GM21737 (cell line): ENCODE results near the gene MRPL54.
"Not testable (repeated sequence)": the region's sequence is repeated elsewhere in the genome, so short reads cannot be mapped to it uniquely, and the experiment has no call there.

ENCODE experiments used
- ATAC-seq: cut with Tn5 transposase; IDR thresholded peaks from one replicate; pipeline ENCODE4 v1.9.1; 2021; ENCODE audit warnings: mild to moderate bottlenecking, moderate library complexity; ENCODE audit not compliant: unreplicated experiment

The MRPL54 gene

DNA sequence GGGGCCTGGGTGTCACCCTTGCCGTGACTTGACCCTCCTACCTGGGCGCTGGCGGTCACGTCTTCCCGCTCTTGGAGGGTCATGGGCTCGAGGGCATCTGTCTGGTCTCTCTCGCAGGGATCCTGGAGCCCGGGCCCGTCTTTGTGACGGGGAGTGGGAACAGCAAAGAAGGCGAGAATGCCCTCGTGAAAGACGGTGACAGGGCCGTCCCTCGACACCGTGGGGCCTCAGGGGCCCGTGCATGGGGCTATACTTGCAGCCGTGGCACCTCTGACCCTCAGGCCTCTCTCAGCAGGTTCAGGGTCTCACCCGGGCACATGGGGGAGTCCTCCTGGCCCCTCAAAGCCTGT lies 44.6 kb downstream of the MRPL54 start:
- no peak for ATAC-seq

DNA sequence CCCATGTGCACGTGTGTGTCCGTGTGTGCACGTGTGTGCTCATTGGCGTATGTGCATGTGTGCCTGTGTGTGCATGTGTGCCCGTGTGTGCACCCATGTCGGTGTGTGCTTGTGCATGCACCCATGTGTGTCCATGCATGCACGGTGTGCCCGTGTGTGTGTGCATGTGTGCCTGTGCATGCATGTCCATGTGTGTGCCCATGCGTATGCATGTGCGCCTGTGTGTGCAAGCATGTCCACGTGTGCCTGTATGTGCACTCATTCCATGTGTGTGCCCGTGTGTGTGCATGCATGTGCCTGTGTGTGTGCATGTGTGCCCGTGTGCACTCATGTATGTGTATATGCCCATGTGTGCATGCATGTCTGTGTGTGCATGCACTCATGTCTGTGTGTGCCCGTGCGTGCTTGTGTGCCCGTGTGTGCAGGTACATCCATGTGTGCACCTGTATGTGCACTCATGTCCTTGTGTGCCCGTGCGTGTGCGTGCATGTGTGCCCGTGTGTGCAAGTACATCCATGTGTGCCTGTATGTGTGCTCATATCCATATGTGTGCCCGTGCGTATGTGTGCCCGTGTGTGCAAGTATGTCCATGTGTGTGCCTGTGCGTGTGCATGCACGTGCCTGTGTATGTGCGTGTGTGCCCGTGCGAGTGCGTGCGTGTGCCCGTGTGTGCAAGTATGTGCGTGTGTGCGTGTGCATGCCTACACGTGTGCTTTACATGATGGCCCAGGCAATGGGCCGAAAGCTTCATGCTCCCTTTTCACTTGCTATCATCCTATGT lies 45.3 kb downstream of the MRPL54 start:
- ATAC-seq: no peak

DNA sequence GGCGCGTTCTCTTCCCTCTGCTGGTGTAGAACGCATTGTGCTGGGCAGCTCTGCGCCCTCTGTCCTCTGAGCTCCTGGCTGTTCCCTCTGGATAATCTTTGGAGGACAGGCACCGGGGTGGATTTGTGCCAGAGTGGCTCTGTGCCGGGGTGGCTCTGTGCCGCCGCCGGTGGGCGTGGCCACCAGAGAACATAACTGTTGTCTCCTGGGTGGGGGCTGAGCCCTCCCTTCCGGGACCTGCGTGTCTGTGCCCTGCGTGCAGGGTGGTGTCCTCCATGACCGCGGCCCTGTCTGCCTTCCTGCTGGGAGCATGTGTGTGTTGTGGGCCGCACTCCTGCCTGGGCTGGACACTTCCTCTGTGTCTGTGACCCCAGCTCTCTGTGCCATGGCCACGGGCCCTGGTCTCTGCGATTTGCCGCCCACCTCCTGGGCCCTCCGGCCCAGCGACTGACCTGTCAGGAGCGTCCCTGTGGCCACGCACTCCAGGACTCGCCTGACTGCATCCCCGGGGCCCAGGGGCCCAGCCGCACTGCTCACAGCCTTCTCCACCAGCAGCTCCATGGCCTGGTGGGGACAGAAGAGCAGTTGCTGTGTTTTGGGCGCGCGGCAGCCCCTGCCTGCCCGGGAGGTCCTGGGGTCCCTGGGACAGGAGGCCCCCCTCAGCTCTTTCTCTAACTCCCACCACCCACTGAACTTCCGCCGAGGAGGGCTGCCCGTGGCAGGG lies 46.1 kb downstream of the MRPL54 start:
- no peak for ATAC-seq

DNA sequence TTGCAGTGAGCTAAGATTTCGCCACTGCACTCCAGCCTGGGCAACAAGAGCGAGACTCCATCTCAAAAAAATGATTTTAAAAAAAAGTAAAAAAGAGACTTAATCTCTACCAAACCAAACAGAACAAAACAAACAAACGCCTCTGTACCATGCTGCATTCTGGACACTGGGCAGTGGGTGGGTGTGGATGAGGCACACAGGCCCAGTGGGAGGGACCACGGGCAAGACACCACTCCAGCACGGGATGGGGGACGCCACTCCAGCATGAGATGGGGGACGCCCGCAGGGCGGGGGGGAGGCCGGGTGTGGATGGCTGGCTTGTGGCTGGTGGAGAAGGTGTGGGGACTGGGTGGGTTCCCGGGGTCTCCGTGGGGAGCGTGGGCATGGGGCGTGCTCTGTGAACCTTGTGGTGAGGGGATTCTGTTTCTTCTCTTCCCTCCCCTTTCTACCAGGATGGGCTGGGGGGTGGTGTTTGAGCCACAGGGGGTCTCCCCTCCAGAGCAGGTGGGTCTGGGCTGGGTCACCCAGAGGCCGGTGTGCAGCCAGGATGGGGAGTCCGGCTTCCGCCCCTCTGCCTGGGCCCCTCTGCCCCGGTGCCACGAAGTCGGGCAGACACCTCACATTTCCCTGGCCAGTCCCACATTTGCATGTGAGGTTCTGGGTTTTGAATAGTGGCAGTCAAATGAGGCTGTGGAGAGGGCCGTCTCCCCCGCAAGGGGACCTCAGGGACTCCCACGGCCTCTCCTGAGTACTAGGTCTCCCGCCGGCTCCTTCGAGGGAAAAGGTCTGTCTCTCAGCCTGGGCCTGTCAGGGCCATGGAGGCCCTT lies 47.6 kb downstream of the MRPL54 start:
- no peak for ATAC-seq

DNA sequence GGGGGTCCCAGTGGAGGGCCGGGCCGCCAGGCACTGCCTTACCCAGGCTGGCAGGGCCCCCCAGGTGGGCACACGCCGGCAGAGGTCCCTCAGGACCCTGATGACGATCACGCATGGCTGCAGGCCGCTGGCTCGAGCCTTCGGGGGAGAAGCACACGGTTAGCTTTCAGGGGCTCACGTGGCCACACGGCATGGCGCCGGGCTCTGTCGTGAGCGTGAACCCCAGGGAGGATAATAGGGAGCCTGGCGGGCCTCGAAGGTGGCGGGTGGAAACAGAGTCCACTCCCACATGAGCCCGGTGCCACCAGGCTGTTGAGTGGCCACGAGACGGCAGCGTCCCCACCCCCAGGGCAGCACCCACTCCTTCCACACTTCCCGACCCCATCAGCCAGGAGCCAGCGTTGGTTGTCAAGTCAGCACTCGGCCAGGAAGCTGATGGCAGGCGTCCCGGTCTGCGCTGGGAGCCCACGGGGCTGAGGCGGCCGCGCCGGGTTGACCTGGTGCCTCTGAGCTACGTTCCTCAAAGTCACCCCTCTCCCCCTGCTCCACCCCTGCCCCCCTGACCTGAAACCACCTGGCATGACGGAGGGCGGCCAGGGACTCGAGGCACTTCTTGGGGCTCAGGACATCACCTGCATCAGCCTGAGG lies 48.4 kb downstream of the MRPL54 start:
- ATAC-seq: no peak

DNA sequence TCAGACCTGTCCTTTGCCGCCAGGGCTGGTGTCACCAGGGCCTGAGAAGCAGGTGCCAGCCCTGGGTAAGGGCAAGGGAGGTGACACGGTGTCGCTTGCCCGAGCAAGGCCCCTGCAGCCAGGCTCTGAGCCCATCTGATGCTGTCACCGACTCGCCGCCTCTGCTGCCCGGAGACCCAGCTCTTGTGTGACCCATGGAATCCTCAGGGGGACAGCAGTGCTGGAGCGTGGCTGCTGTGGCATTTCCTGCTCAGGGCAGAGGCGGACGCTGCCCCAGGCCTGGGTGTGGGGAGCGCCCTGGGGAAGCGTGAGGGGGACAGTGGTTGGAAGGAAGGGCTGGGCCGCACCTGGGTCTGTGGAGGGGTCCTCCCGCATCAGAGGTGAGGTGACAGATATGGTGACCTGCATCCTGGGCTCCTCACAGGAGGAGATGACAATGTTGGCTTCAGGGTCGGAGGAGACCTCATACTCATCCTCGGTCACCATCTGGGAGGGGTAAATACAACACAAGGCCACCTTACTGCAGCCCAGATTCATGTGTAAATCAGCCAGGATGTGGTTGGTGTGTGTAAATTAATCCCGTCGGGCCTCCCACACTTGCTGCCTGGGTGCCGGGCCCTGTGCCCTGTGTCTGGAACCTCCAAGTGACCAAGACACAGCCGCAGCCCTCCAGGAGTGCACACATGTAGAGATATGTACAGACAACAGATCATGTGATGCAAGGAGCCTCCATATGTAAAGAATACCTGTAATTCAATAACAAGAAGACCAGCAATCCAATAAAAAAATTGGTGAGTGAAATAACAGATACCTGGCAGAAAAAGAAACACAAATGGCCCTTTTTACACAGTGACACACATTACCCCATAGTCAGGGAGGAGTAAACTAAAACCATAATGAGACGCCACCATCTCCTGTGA lies 51.3 kb downstream of the MRPL54 start:
- ATAC-seq: no peak

DNA sequence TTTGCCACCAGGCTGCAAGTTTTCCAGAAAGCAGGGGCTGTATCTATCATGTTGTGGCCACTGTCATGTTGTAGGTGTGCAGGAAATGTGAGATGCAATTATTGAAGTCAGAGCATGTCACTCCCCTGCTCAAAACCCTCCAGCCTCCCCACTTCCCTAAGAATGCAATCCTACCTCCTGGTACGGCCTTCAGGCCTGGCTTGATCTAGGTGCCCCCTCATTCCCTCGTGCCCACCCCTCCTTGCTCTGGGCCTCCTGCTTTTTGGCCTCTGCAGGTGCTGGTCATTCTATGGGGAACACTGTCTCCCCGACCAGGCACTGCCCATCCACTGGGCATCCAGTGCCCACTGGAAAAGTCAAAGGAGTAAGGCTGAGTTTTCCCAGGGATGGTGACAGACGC lies 52.2 kb downstream of the MRPL54 start:
- ATAC-seq: no peak

DNA sequence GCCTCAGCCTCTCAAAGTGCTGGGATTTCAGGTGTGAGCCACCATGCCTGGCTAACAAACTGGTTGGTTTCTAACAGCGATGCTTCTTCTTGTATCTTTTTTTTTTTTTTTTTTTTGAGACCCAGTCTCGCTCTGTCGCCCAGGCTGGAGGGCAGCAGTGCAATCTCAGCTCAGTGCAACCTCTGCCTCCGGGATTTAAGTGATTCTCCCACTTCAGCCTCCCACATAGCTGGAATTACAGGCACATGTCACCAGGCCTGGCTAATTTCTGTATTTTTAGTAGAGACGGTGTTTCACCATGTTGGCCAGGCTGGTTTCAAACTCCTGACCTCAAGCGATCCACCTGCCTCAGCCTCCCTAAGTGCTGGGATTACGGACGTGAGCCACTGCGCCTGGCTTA lies 53.7 kb downstream of the MRPL54 start:
- not testable (repeated sequence) for ATAC-seq

DNA sequence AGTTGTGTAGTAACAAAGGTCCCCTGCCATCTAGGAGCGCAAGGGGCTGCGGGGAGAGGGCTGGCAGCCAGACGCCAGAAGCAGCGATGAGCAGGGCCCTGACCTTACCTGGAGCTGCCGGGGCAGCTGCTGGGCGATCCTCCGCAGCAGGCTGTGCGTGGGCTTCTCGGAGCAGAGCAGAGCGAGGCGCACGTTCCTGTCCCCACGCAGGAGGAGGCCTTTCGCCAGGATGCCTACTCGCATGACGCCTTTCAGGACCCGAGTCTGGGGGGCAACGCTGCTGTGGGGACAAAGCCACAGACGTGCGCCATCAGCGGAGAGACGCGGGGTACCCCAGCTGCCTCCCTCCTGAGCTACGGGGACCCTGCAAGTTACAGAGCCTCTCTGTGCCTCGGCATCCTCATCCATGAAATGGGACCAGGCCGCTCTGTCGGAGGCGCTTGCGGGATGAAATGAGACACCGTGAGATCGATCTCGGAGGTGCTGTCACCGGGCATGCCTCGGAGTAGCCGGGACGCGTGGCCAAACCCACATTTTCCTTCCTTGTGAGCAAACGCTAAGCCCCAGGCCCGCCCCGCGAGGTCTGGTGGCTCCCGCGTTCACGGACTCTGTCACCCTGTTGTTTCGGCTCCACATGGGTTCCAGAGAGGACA lies 54.2 kb downstream of the MRPL54 start:
- ATAC-seq: no peak
